SKM-1 (cell line): Measurements from ENCODE around the gene PAM16.

Experiments
- DNase-seq: peaks from one replicate; lab custom pipeline; 2025; ENCODE audit not compliant: unreplicated experiment; lab: John Stamatoyannopoulos, UW

PAM16 gene

GRCh38 chr16:4371357-4372000, 20.4 kb upstream of the PAM16 start, which contains the start of gene VASN:
Gene VASN (plus strand): TSS chr16:4371848. CDS start chr16:4380878, 9,030 bp downstream.
- no peak for DNase-seq

DNA sequence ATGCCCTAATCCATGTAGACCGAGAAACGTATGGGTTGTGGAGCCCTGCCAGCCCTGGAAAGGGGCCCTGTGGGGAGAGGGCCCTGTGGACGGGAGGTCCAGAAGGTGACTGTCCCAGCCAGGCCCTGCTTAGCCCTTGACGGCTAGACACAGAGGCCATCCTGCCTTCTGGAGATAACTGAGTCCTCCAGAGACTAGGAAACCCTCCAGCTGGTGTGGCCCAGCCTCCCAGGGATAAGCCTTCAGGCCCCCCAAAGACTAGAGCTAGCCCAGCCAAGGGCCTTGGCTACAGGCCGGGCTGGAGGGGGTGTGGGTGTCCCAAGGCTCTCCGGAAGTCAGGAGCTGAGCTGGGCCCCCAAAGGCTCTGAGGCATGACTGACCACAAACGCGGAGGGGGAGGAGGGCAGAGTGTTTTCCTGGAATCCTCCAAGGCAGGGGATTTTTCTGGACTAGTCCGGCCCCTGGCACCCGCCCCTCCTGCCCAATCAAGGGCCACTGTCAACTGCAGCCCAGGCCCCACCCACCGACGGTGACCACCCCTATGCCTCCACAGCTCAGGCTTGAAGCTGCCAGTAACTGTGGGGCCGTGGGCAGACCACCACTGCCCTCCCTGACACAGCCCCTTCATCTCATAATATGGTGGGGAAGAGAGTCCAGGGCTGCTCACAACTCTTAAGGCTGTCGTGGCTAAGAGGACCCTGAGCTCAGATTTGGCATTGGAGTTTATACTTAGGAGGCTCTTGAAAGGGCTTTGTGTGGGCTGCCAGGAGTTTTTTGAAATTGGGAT, 19.6 kb upstream of the PAM16 start:
- no peak for DNase-seq

- DNase-seq = no peak
These were observed 19.0 kb upstream of the PAM16 start for GRCh38 chr16:4370151-4370550.

GRCh38 chr16:4369007-4369733, 18.0 kb upstream of the PAM16 start:
- DNase-seq = no peak

- DNase-seq = no peak
These were observed 16.3 kb upstream of the PAM16 start for GRCh38 chr16:4367393-4367856.

DNA sequence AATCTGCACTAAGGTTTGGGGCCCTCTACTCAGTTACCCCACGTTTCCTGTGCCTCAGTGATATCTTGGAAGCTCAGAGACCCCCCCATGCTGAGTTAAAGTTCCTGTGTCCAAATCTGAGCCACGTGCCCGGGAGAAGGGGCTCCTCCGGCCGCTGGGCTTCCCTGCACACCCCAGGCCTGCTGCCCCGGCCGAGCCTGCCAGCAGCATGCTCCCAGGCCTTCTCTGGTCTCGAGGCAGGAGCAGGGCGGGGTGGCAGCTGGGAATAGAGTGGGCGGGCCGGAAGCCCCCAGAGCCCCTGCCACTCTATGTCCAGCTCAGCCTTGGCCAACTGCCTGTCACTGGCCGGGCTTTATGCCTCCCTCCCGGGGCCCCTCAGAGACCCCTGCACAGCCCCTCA, 14.9 kb upstream of the PAM16 start:
- no peak for DNase-seq

DNA sequence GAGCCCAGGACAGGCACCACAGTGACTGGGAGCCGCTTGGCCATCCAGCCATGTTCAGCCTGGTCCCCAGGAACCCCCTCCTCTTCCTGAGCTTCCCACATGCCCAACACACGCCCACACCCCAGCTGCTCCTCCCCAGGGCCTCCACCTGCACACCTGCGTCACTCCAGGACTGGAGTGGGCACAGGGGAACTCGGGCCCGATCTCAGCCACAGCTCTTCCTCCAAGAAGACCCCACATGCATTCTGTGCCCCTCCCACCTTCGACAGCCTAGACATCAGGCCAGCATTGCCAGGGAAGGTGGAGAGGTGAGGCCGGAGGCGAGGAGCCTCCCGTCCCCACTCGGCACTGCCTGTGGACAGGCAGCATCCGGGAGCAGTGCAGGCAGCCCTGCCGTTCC, 14.5 kb upstream of the PAM16 start:
- no peak for DNase-seq

- DNase-seq = no peak
These were observed 13.9 kb upstream of the PAM16 start for GRCh38 chr16:4365014-4365406.

- DNase-seq = no peak
These were observed 13.3 kb upstream of the PAM16 start for GRCh38 chr16:4364196-4365013.

DNA sequence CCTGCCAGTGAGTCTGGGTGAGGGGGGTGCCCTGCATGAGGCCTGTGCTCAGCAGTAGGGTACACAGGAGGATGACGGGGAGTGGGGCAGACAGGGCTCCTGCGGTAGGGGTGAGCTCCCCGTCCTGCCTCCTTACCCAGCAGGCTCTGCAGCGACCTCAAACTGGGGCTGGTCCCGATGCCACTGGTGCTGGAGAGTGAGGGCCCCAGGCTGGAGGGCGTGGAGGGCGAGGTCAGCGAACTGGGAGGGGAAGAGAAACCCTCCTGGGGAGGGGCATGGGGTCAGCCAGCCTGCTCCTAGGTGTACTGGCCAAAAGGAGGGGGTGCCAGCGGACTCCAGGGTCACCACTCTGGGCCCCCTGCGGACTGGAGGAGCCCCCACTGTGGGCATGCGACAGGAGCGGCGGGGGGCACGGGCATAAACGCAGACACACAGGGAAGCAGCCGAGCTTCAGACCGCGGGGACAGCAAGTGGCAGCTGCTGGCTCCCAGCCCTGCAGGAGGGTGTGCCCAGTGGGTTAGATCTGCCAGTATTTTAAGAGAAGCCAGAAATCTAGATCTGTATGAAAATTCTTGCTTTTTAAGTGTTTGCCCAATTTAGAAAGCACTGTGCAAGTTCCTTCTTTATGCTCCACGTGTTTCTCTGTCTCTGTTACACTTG, 11.5 kb upstream of the PAM16 start:
- DNase-seq = no peak

- no peak for DNase-seq
These were observed 10.8 kb upstream of the PAM16 start for GRCh38 chr16:4361944-4362311.

DNA sequence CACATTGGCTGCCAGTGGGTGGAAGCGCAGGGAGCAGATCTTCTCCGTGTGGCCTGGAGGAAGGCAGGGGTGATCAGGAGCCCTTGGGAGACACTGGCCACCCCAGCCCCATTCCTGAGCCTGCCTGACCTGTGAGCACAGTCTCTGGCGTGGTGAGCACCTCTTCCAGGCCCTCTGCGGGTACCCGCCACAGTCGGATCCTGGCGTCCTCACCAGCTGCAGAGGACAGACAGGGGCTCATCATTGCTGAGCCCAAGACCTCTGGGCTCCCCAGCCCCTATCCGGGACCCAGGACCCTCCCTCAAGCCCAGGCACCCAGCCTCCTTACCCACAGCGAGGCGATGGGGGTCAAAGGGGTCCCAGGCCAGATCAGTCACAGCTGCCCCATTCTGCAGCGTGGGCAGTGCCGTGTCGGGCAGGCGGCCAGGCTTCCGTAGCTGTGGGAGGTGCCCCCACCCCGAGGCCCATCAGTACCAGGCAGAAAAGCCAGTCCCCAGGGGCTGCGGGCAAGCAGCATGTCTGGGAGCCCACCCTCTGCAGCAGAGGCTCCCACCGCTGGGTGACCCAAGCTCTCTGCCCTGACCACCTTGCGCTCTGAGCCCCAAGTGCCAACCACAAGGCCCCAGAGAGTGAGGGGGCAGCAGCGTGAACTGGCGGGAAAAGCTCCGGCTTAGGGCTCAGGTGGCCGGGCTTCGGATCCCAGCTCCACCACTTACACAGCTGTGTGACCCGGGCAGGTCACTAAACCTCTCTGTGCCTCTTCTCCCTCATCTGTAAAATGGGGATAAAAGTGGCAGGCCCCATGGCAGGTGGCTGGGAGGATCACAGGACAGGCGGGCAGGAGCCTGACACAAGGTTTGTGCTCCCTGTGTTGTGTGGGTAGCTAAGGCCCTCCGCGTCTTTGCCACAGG, 10.2 kb upstream of the PAM16 start:
- no peak for DNase-seq

- no peak for DNase-seq
These were observed 9.5 kb upstream of the PAM16 start for GRCh38 chr16:4360538-4361021.

- no peak for DNase-seq
These were observed 8.8 kb upstream of the PAM16 start for GRCh38 chr16:4359914-4360313.

- no peak for DNase-seq
These were observed 7.9 kb upstream of the PAM16 start for GRCh38 chr16:4358831-4359561.

- DNase-seq = no peak
These were observed 7.1 kb upstream of the PAM16 start for GRCh38 chr16:4358236-4358635.

DNA sequence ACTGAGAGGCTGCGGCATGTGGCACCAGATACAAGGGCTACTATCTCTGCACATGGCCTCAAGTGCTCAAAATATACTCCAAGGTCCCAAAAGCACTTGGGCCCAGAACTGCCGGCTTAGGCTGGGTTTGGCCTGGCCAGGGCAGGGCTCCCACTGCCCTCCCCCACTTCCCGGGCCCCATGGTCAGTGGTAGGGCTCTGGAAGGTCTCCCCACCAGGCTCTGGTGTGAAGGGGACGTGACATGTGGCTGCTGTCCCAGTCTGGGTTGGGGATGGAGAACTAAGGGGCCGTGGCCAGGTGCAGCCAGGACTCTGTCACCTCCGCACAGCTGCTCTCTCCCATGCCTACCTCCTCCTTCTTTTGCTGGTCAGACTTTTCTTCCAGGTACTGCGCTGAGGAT, 5.7 kb upstream of the PAM16 start:
- no peak for DNase-seq

GRCh38 chr16:4354512-4355409, 3.6 kb upstream of the PAM16 start:
- DNase-seq = no peak
